ENCODE data around the gene OLFML2A. TPM values are rescaled to one million over a fixed set of nuclear protein-coding genes. Genes with fewer than 3 reads are reported as not detected.
A peak's percentile ranks its signal among the peaks of the same experiment; 100 is the strongest.

OLFML2A gene
- total RNA-seq, 1 experiment from 2014 or later: 1.4 TPM

GRCh38 chr9:124799274-124800006 is 22.5 kb downstream of the OLFML2A start:
- no TSS peak for BruUV-seq (replicated peaks)
- intact Hi-C loops (cut with micrococcal nuclease; ENCODE audit: unreplicated experiment): no loop called here

DNA sequence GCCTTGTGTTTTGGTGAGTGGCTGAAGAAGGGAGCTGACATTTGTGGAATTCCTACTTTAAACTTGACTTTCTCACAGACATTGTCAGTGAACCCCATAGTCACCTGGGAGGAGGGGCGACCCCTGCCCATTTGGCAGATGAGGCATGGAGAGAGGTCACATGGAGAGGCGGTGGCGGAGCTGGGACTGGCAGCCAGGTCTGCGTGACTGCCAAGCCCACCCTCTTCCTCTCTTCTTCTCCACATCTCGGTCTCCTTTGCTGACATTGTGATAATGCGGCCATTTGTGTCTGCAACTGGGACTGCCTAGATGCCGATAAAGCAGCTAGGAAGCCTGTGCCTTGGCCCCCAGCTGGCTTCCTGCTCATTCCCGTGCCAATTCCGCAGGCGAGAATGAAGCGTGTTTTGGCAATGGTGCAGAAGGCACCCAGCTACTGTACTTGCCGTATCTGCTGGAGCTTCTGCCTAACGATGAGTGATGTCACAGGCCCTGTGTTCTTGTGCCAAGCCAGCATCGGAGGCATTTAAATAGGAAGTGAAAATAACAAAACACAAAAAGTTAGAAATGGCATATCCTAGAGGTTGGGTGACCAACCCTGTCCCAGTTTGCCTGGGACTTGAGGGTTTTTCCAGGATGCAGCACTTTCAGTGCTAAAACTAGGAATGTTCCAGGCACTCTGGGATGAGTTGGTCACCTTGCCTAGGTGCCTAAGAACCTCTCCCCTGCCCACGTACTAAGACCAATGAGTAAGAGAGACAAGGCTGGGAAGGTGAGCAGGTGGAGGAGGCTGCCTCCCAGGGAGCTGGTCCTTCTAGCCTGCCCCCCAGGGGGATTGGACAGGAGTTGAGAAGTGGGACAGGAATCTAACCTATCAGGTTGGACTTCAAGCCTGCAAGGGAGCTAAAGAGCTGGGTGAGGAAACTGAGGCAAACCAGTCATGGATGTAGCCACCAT is 23.6 kb downstream of the OLFML2A start:
- peak; percentile 33 for DNase-seq (ENCODE audit: low spot score)
- intact Hi-C loops (cut with micrococcal nuclease; ENCODE audit: unreplicated experiment): no loop called here
- ChIA-PET POLR2A (ENCODE audit: low non-redundant PET) (no interaction called here), CTCF (interaction anchor here (1.5 kb wide), 1 partner anchor 52 kb away, joined by 4 read pairs; no protein-coding TSS in a partner anchor)
- Histone ChIP-seq H3K9me3 (ENCODE audit: low read depth, low read length, poor library complexity, severe bottlenecking) (no peaks in the 10 kb centered on the region), H3K27ac (ENCODE audit: low read depth, low read length, poor library complexity, severe bottlenecking) (no peak overlapping the region), H3K27me3 (replicated peaks; ENCODE audit: insufficient read depth, low read depth, low read length, poor library complexity) (no peaks in the 10 kb centered on the region), H3K36me3 (ENCODE audit: insufficient read depth, low read length, poor library complexity, severe bottlenecking) (no peaks in the 10 kb centered on the region), H3K4me3 (ENCODE audit: low read depth, low read length, poor library complexity, severe bottlenecking) (no peak overlapping the region), H3K4me1 (ENCODE audit: insufficient read depth, low read length, poor library complexity, severe bottlenecking) (peaks cover 10% of the 10 kb centered on the region)
- no peak for TF ChIP-seq EZH2 (IDR thresholded peaks at IDR 0.05; ENCODE audit: borderline replicate concordance, low read depth, low read length, poor library complexity, severe bottlenecking)
- no TSS peak for BruUV-seq (replicated peaks)

More at GRCh38 chr9:124799274-124800006, 22.5 kb downstream of the OLFML2A start:
- Histone ChIP-seq H3K27me3 (replicated peaks; ENCODE audit: insufficient read depth, low read depth, low read length, poor library complexity) (no peaks in the 10 kb centered on the region), H3K4me1 (ENCODE audit: insufficient read depth, low read length, poor library complexity, severe bottlenecking) (peaks cover 5% of the 10 kb centered on the region), H3K36me3 (ENCODE audit: insufficient read depth, low read length, poor library complexity, severe bottlenecking) (no peaks in the 10 kb centered on the region), H3K9me3 (ENCODE audit: low read depth, low read length, poor library complexity, severe bottlenecking) (no peaks in the 10 kb centered on the region), H3K4me3 (ENCODE audit: low read depth, low read length, poor library complexity, severe bottlenecking) (no peak overlapping the region), H3K27ac (ENCODE audit: low read depth, low read length, poor library complexity, severe bottlenecking) (no peak overlapping the region)
- TF ChIP-seq, protein P1, sequence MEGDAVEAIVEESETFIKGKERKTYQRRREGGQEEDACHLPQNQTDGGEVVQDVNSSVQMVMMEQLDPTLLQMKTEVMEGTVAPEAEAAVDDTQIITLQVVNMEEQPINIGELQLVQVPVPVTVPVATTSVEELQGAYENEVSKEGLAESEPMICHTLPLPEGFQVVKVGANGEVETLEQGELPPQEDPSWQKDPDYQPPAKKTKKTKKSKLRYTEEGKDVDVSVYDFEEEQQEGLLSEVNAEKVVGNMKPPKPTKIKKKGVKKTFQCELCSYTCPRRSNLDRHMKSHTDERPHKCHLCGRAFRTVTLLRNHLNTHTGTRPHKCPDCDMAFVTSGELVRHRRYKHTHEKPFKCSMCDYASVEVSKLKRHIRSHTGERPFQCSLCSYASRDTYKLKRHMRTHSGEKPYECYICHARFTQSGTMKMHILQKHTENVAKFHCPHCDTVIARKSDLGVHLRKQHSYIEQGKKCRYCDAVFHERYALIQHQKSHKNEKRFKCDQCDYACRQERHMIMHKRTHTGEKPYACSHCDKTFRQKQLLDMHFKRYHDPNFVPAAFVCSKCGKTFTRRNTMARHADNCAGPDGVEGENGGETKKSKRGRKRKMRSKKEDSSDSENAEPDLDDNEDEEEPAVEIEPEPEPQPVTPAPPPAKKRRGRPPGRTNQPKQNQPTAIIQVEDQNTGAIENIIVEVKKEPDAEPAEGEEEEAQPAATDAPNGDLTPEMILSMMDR (conservative IDR thresholded peaks at IDR 0.05; ENCODE audit: low read depth, low read length): no peak
- ChIA-PET POLR2A (ENCODE audit: low non-redundant PET) (no interaction called here), CTCF (no interaction called here)
- DNase-seq (ENCODE audit: low spot score): no peak

GRCh38 chr9:124801356-124801755 is 24.4 kb downstream of the OLFML2A start:
- BruUV-seq (replicated peaks): no TSS peak
- H3K4me1 ChIP-seq (ENCODE audit: insufficient read depth, low read length, poor library complexity, severe bottlenecking): peaks cover 10% of the 10 kb centered on the region
- intact Hi-C loops (cut with micrococcal nuclease; ENCODE audit: unreplicated experiment): no loop called here
- POLR2A ChIA-PET (ENCODE audit: low non-redundant PET): no interaction called here
- no peaks in the 10 kb centered on the region for H3K36me3 ChIP-seq (ENCODE audit: insufficient read depth, low read length, poor library complexity, severe bottlenecking)
- no peak overlapping the region for H3K4me3 ChIP-seq (ENCODE audit: low read depth, low read length, poor library complexity, severe bottlenecking)
- no peaks in the 10 kb centered on the region for H3K9me3 ChIP-seq (ENCODE audit: low read depth, low read length, poor library complexity, severe bottlenecking)
- no peak overlapping the region for H3K27ac ChIP-seq (ENCODE audit: low read depth, low read length, poor library complexity, severe bottlenecking)
- CTCF ChIA-PET: interaction anchor here (1.5 kb wide), 1 partner anchor 51 kb away, joined by 4 read pairs; no protein-coding TSS in a partner anchor
- H3K27me3 ChIP-seq (replicated peaks; ENCODE audit: insufficient read depth, low read depth, low read length, poor library complexity): no peaks in the 10 kb centered on the region
- TF ChIP-seq, protein P1 (conservative IDR thresholded peaks at IDR 0.05; ENCODE audit: low read depth, low read length): no peak
- no peak for DNase-seq (ENCODE audit: low spot score)

Measured in A673 (cell line).